SK-N-SH (cell line): ENCODE data around the gene TTLL7. TPM values are rescaled to one million over a fixed set of nuclear protein-coding genes. Genes with fewer than 3 reads are reported as not detected.

Experiments
- CTCF ChIA-PET: fragments of 300-600, 350-600 bp; formaldehyde crosslinking; extraction: SDS; loops from one replicate; lab custom pipeline; 2021; lab: Yijun Ruan, JAX
- POLR2A ChIA-PET: fragments of 350-600 bp; sonication (Branson Sonifier 250); formaldehyde crosslinking; extraction: SDS; loops from one replicate; lab custom pipeline; 2020; ENCODE audit warnings: antibody characterized with exemption, inconsistent platforms; lab: Yijun Ruan, JAX
- DNase-seq: peaks from one replicate; pipeline ENCODE4 v3.0.0; 2012
- H2AFZ ChIP-seq: fragments of 200-600 bp; sonication (generic); 2 replicates; pipeline ENCODE4 v1.8.1; 2016; ENCODE audit warnings: antibody characterized with exemption, mild to moderate bottlenecking, low read depth
- H3F3A ChIP-seq: fragments of 200-600 bp; sonication (generic); replicated peaks from 2 replicates; pipeline ENCODE3; 2016; ENCODE audit warnings: antibody characterized with exemption, mild to moderate bottlenecking; ENCODE audit not compliant: insufficient read depth
- H3K27ac ChIP-seq, 2 experiments: fragments of 200-500 bp in 1 of 2; fragments of 200-600 bp in 1 of 2; sonication (Bioruptor generic) in 1 of 2; sonication (generic), shearing (Covaris generic) in 1 of 2; 2 replicates each; pipeline versions ENCODE4 v1.5.1 to v1.6.1; 2014 to 2016; ENCODE audit warnings: low read depth in 2 of 2, inconsistent platforms in 1 of 2, low read length in 1 of 2, mild to moderate bottlenecking in 1 of 2, mixed read lengths in 1 of 2
- H3K27me3 ChIP-seq: fragments of 200-600 bp; sonication (generic), shearing (Covaris generic); 2 replicates; pipeline ENCODE4 v1.6.1; 2016; ENCODE audit warnings: mixed run types; ENCODE audit not compliant: insufficient read depth
- H3K36me3 ChIP-seq, 2 experiments: fragments of 200-500 bp in 1 of 2; fragments of 200-600 bp in 1 of 2; sonication (Bioruptor generic) in 1 of 2; sonication (generic) in 1 of 2; replicated peaks in 1 of 2; 2 replicates each; pipeline versions ENCODE3 to v1.5.1; 2014 to 2016; ENCODE audit warnings: low read length in 1 of 2, mild to moderate bottlenecking in 1 of 2; ENCODE audit not compliant: insufficient read depth in 2 of 2, control insufficient read depth in 1 of 2
- H3K4me1 ChIP-seq, 2 experiments: fragments of 200-500 bp in 1 of 2; fragments of 200-600 bp in 1 of 2; sonication (Bioruptor generic) in 1 of 2; sonication (generic), shearing (Covaris generic) in 1 of 2; 2 replicates each; pipeline versions ENCODE4 v1.5.1 to v1.6.1; 2014 to 2016; ENCODE audit warnings: low read depth in 1 of 2, low read length in 1 of 2, mixed run types in 1 of 2; ENCODE audit not compliant: insufficient read depth in 2 of 2, control insufficient read depth in 1 of 2
- H3K4me2 ChIP-seq: fragments of 200-600 bp; sonication (generic), shearing (Covaris generic); 2 replicates; pipeline ENCODE4 v1.6.1; 2017; ENCODE audit warnings: mixed run types
- H3K4me3 ChIP-seq, 2 experiments: fragments of 200-500 bp in 1 of 2; fragments of 200-600 bp in 1 of 2; sonication (Bioruptor generic) in 1 of 2; sonication (generic), shearing (Covaris generic) in 1 of 2; 2 replicates each; pipeline versions ENCODE4 v1.5.1 to v1.8.1; 2014 to 2016; ENCODE audit warnings: low read depth in 2 of 2, inconsistent platforms in 1 of 2, low read length in 1 of 2, mild to moderate bottlenecking in 1 of 2, mixed read lengths in 1 of 2, moderate library complexity in 1 of 2
- H3K79me2 ChIP-seq: fragments of 200-600 bp; sonication (generic); 2 replicates; pipeline ENCODE4 v1.8.1; 2017; ENCODE audit warnings: mild to moderate bottlenecking; ENCODE audit not compliant: insufficient read depth
- H3K9ac ChIP-seq: fragments of 200-600 bp; sonication (generic); 2 replicates; pipeline ENCODE4 v1.6.1; 2017; ENCODE audit warnings: mixed run types
- H3K9me2 ChIP-seq: fragments of 200-600 bp; sonication (generic); 2 replicates; pipeline ENCODE4 v1.6.1; 2017; ENCODE audit warnings: mixed run types
- H3K9me3 ChIP-seq: fragments of 200-600 bp; sonication (generic); 2 replicates; pipeline ENCODE4 v1.6.1; 2017; ENCODE audit warnings: mixed run types, mild to moderate bottlenecking, moderate library complexity
- H4K20me1 ChIP-seq: fragments of 200-600 bp; sonication (generic); 2 replicates; pipeline ENCODE4 v1.6.1; 2017; ENCODE audit warnings: mild to moderate bottlenecking, mixed run types; ENCODE audit not compliant: insufficient read depth
- CHD2 ChIP-seq: fragments of 150-350 bp; IDR thresholded peaks from 2 replicates; pipeline ENCODE4 v1.6.1; 2018; ENCODE audit warnings: low read length; ENCODE audit not compliant: partially characterized antibody
- CTCF ChIP-seq: fragments of 200-600 bp; sonication (generic); IDR thresholded peaks from 2 replicates; pipeline ENCODE4 v1.6.1; 2017; ENCODE audit warnings: antibody characterized with exemption, mild to moderate bottlenecking, moderate library complexity
- ELF1 ChIP-seq: IDR thresholded peaks from 2 replicates; pipeline ENCODE4 v1.4.0; 2012
- FOSL2 ChIP-seq: IDR thresholded peaks from 2 replicates; pipeline ENCODE4 v1.4.0; 2012; ENCODE audit warnings: low read depth, mild to moderate bottlenecking, moderate library complexity, borderline replicate concordance
- FOXJ3 ChIP-seq: sonication (generic); formaldehyde crosslinking; IDR thresholded peaks from 2 replicates; pipeline ENCODE4 v1.5.1; 2020; ENCODE audit warnings: mild to moderate bottlenecking, missing genetic modification reagents
- GABPA ChIP-seq: IDR thresholded peaks from 2 replicates; pipeline ENCODE4 v1.4.0; 2012; ENCODE audit warnings: low read depth, mild to moderate bottlenecking
- JUND ChIP-seq: IDR thresholded peaks from 2 replicates; pipeline ENCODE4 v1.4.0; 2012
- MXI1 ChIP-seq: IDR thresholded peaks from 2 replicates; pipeline ENCODE4 v1.6.1; 2012; ENCODE audit warnings: mild to moderate bottlenecking, low read depth, low read length, improper control_type of control experiment
- POLR2AphosphoS5 ChIP-seq: IDR thresholded peaks from 2 replicates; pipeline ENCODE4 v1.6.1; 2012; ENCODE audit warnings: low read depth, low read length
- RAD21 ChIP-seq: IDR thresholded peaks from 2 replicates; pipeline ENCODE4 v1.6.1; 2012; ENCODE audit warnings: mild to moderate bottlenecking, low read length
- RCOR1 ChIP-seq: fragments of 150-350 bp; IDR thresholded peaks from 2 replicates; pipeline ENCODE4 v1.6.1; 2017; ENCODE audit warnings: antibody characterized with exemption, low read length
- RXRA ChIP-seq: IDR thresholded peaks from 2 replicates; pipeline ENCODE4 v1.4.0; 2012; ENCODE audit warnings: low read depth, mild to moderate bottlenecking, borderline replicate concordance
- SIN3A ChIP-seq: IDR thresholded peaks from 2 replicates; pipeline ENCODE4 v1.6.1; 2012; ENCODE audit warnings: low read depth, mild to moderate bottlenecking, low read length, moderate library complexity, borderline replicate concordance
- SMC3 ChIP-seq: IDR thresholded peaks from 2 replicates; pipeline ENCODE4 v1.6.1; 2012; ENCODE audit warnings: low read depth, low read length, improper control_type of control experiment
- TAF1 ChIP-seq: IDR thresholded peaks from 2 replicates; pipeline ENCODE4 v1.6.1; 2012; ENCODE audit warnings: low read depth, mild to moderate bottlenecking, low read length, moderate library complexity, borderline replicate concordance
- YY1 ChIP-seq: IDR thresholded peaks from 2 replicates; pipeline ENCODE4 v1.4.0; 2012; ENCODE audit warnings: low read depth, mild to moderate bottlenecking
- WGBS: methylation state at CpG from one replicate; pipeline ENCODE4 v1.1.6; 2017; ENCODE audit warnings: low lambda C conversion rate; 5-methylcytosine and 5-hydroxymethylcytosine counted together
- polyA plus RNA-seq, 3 experiments: library from polyadenylated mRNA; depleted of rRNA; stranded (reverse); fragments of >200 nt; gene quantifications; 2 replicates each; pipeline ENCODE4 v1.2.3, GENCODE V29; 2012
- TF ChIP-seq, protein P1 (sequence below): IDR thresholded peaks from 2 replicates; pipeline ENCODE4 v1.4.0; 2012; ENCODE audit warnings: low read depth, borderline replicate concordance
- TF ChIP-seq, protein P2 (sequence below): IDR thresholded peaks from 2 replicates; pipeline ENCODE4 v1.6.1; 2012; ENCODE audit warnings: mild to moderate bottlenecking, low read depth, low read length, moderate library complexity
- TF ChIP-seq, protein P3 (sequence below): fragments of 150-350 bp; IDR thresholded peaks from 2 replicates; pipeline ENCODE4 v1.6.1; 2017; ENCODE audit warnings: antibody characterized with exemption, low read length, low read depth, borderline replicate concordance
- TF ChIP-seq, protein P4 (sequence below): IDR thresholded peaks from 2 replicates; pipeline ENCODE4 v1.4.0; 2012; ENCODE audit warnings: low read depth

Gene TTLL7
- polyA plus RNA-seq, 1 of the 3 experiments (the other 2 are of a cell fraction), result 7.3 TPM

- Histone ChIP-seq H3K27me3 (no peaks in the 10 kb centered on the region), H3K79me2 (no peaks in the 10 kb centered on the region), H3F3A (no peaks in the 10 kb centered on the region), H3K9me3 (no peaks in the 10 kb centered on the region), H3K4me2 (no peak overlapping the region), H4K20me1 (no peaks in the 10 kb centered on the region), H3K27ac (no peak overlapping the region), H3K4me3 (no peak overlapping the region), H3K9me2 (no peaks in the 10 kb centered on the region), H3K36me3 (peaks cover 24 to 33% of the 10 kb centered on the region in 2 experiments), H3K4me1 (no peaks in the 10 kb centered on the region), H2AFZ (no peak overlapping the region), H3K9ac (no peak overlapping the region)
- TF ChIP-seq FOXJ3 (CRISPR knock-in tag) (no peak), MXI1 (no peak), SMC3 (no peak), GABPA (no peak), RXRA (no peak), JUND (no peak), POLR2AphosphoS5 (no peak), FOSL2 (no peak), SIN3A (no peak), RAD21 (no peak), CHD2 (no peak), CTCF (no peak), RCOR1 (no peak), ELF1 (no peak), TAF1 (no peak), YY1 (no peak)
- TF ChIP-seq, protein P1, sequence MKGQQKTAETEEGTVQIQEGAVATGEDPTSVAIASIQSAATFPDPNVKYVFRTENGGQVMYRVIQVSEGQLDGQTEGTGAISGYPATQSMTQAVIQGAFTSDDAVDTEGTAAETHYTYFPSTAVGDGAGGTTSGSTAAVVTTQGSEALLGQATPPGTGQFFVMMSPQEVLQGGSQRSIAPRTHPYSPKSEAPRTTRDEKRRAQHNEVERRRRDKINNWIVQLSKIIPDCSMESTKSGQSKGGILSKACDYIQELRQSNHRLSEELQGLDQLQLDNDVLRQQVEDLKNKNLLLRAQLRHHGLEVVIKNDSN, result no peak
- TF ChIP-seq, protein P2, sequence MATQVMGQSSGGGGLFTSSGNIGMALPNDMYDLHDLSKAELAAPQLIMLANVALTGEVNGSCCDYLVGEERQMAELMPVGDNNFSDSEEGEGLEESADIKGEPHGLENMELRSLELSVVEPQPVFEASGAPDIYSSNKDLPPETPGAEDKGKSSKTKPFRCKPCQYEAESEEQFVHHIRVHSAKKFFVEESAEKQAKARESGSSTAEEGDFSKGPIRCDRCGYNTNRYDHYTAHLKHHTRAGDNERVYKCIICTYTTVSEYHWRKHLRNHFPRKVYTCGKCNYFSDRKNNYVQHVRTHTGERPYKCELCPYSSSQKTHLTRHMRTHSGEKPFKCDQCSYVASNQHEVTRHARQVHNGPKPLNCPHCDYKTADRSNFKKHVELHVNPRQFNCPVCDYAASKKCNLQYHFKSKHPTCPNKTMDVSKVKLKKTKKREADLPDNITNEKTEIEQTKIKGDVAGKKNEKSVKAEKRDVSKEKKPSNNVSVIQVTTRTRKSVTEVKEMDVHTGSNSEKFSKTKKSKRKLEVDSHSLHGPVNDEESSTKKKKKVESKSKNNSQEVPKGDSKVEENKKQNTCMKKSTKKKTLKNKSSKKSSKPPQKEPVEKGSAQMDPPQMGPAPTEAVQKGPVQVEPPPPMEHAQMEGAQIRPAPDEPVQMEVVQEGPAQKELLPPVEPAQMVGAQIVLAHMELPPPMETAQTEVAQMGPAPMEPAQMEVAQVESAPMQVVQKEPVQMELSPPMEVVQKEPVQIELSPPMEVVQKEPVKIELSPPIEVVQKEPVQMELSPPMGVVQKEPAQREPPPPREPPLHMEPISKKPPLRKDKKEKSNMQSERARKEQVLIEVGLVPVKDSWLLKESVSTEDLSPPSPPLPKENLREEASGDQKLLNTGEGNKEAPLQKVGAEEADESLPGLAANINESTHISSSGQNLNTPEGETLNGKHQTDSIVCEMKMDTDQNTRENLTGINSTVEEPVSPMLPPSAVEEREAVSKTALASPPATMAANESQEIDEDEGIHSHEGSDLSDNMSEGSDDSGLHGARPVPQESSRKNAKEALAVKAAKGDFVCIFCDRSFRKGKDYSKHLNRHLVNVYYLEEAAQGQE, result no peak
- TF ChIP-seq, protein P3, sequence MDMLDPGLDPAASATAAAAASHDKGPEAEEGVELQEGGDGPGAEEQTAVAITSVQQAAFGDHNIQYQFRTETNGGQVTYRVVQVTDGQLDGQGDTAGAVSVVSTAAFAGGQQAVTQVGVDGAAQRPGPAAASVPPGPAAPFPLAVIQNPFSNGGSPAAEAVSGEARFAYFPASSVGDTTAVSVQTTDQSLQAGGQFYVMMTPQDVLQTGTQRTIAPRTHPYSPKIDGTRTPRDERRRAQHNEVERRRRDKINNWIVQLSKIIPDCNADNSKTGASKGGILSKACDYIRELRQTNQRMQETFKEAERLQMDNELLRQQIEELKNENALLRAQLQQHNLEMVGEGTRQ, result no peak
- TF ChIP-seq, protein P4, sequence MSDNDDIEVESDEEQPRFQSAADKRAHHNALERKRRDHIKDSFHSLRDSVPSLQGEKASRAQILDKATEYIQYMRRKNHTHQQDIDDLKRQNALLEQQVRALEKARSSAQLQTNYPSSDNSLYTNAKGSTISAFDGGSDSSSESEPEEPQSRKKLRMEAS, result no peak
- DNase-seq, result no peak
- ChIA-PET CTCF (interaction anchor here (2.1 kb wide), 1 partner anchor 511 kb away, joined by 5 read pairs; no protein-coding TSS in a partner anchor), POLR2A (no interaction called here)
- 100% methylated on average over 1 of the region's 1 CpG for WGBS
Measured at GRCh38 chr1:83922431-83922830, 76.5 kb downstream of the TTLL7 start.
